ENCODE results near the gene CDH26.

CDH26 gene

GRCh38 chr20:59985864-59986263, 27.6 kb downstream of the CDH26 start:
- Histone ChIP-seq H3K36me3 (ENCODE audit: control insufficient read depth, insufficient read depth, low read length) (no peaks in the 10 kb centered on the region), H3K27ac (ENCODE audit: low read depth, low read length, severe bottlenecking) (no peak overlapping the region), H3K9me3 (ENCODE audit: control insufficient read depth, low read length) (peaks cover 4% of the 10 kb centered on the region), H3K4me1 (ENCODE audit: control insufficient read depth, insufficient read depth, low read length, poor library complexity, severe bottlenecking) (no peaks in the 10 kb centered on the region), H3K4me3 (ENCODE audit: extremely low read depth, insufficient read depth, low read length, poor library complexity, severe bottlenecking) (no peak overlapping the region)
- WGBS, 2 experiments (ENCODE audit: insufficient coverage in 2 of 2) = 100% methylated on average over 1 of the region's 3 CpGs

GRCh38 chr20:59987135-59987534, 28.9 kb downstream of the CDH26 start:
- no peak overlapping the region for H3K27ac ChIP-seq (ENCODE audit: low read depth, low read length, severe bottlenecking)
- no peaks in the 10 kb centered on the region for H3K4me1 ChIP-seq (ENCODE audit: control insufficient read depth, insufficient read depth, low read length, poor library complexity, severe bottlenecking)
- WGBS, 2 experiments (ENCODE audit: insufficient coverage in 2 of 2) = 88 to 100% methylated on average over 4 of the region's 7 CpGs
- no peaks in the 10 kb centered on the region for H3K36me3 ChIP-seq (ENCODE audit: control insufficient read depth, insufficient read depth, low read length)
- peaks cover 4% of the 10 kb centered on the region for H3K9me3 ChIP-seq (ENCODE audit: control insufficient read depth, low read length)
- no peak overlapping the region for H3K4me3 ChIP-seq (ENCODE audit: extremely low read depth, insufficient read depth, low read length, poor library complexity, severe bottlenecking)

GRCh38 chr20:59988141-59988540, 29.9 kb downstream of the CDH26 start:
- no peak overlapping the region for H3K4me3 ChIP-seq (ENCODE audit: extremely low read depth, insufficient read depth, low read length, poor library complexity, severe bottlenecking)
- H3K4me1 ChIP-seq (ENCODE audit: control insufficient read depth, insufficient read depth, low read length, poor library complexity, severe bottlenecking) = no peaks in the 10 kb centered on the region
- H3K27ac ChIP-seq (ENCODE audit: low read depth, low read length, severe bottlenecking) = no peak overlapping the region
- H3K36me3 ChIP-seq (ENCODE audit: control insufficient read depth, insufficient read depth, low read length) = no peaks in the 10 kb centered on the region
- 77 to 86% methylated on average over 5 of the region's 5 CpGs for whole genome bisulfite sequencing, 2 experiments (ENCODE audit: insufficient coverage in 2 of 2)
- peaks cover 4% of the 10 kb centered on the region for H3K9me3 ChIP-seq (ENCODE audit: control insufficient read depth, low read length)

GRCh38 chr20:59992526-59993084, 34.4 kb downstream of the CDH26 start:
- Histone ChIP-seq H3K36me3 (ENCODE audit: control insufficient read depth, insufficient read depth, low read length) (no peaks in the 10 kb centered on the region), H3K4me3 (ENCODE audit: extremely low read depth, insufficient read depth, low read length, poor library complexity, severe bottlenecking) (no peak overlapping the region), H3K27ac (ENCODE audit: low read depth, low read length, severe bottlenecking) (no peak overlapping the region), H3K9me3 (ENCODE audit: control insufficient read depth, low read length) (no peaks in the 10 kb centered on the region), H3K4me1 (ENCODE audit: control insufficient read depth, insufficient read depth, low read length, poor library complexity, severe bottlenecking) (no peaks in the 10 kb centered on the region)
- WGBS, 2 experiments (ENCODE audit: insufficient coverage in 2 of 2) = 96 to 100% methylated on average over 2 to 4 of the region's 4 CpGs

- 23 to 43% methylated on average over 15 to 16 of the region's 18 CpGs for WGBS, 2 experiments (ENCODE audit: insufficient coverage in 2 of 2)
- Histone ChIP-seq H3K9me3 (ENCODE audit: control insufficient read depth, low read length) (no peaks in the 10 kb centered on the region), H3K27ac (ENCODE audit: low read depth, low read length, severe bottlenecking) (peak overlapping the region; percentile 29), H3K36me3 (ENCODE audit: control insufficient read depth, insufficient read depth, low read length) (no peaks in the 10 kb centered on the region), H3K4me3 (ENCODE audit: extremely low read depth, insufficient read depth, low read length, poor library complexity, severe bottlenecking) (peak overlapping the region; percentile 2), H3K4me1 (ENCODE audit: control insufficient read depth, insufficient read depth, low read length, poor library complexity, severe bottlenecking) (no peaks in the 10 kb centered on the region)
Observed at GRCh38 chr20:59993736-59994430, 35.7 kb downstream of the CDH26 start.

GRCh38 chr20:59994697-59995122, 36.5 kb downstream of the CDH26 start:
- no peaks in the 10 kb centered on the region for H3K9me3 ChIP-seq (ENCODE audit: control insufficient read depth, low read length)
- no peak overlapping the region for H3K4me3 ChIP-seq (ENCODE audit: extremely low read depth, insufficient read depth, low read length, poor library complexity, severe bottlenecking)
- WGBS, 2 experiments (ENCODE audit: insufficient coverage in 2 of 2) = 57 to 72% methylated on average over 4 to 5 of the region's 5 CpGs
- H3K4me1 ChIP-seq (ENCODE audit: control insufficient read depth, insufficient read depth, low read length, poor library complexity, severe bottlenecking) = no peaks in the 10 kb centered on the region
- no peaks in the 10 kb centered on the region for H3K36me3 ChIP-seq (ENCODE audit: control insufficient read depth, insufficient read depth, low read length)
- H3K27ac ChIP-seq (ENCODE audit: low read depth, low read length, severe bottlenecking) = no peak overlapping the region

- Histone ChIP-seq H3K4me1 (ENCODE audit: control insufficient read depth, insufficient read depth, low read length, poor library complexity, severe bottlenecking) (peaks cover 4% of the 10 kb centered on the region), H3K4me3 (ENCODE audit: extremely low read depth, insufficient read depth, low read length, poor library complexity, severe bottlenecking) (no peak overlapping the region), H3K9me3 (ENCODE audit: control insufficient read depth, low read length) (no peaks in the 10 kb centered on the region), H3K36me3 (ENCODE audit: control insufficient read depth, insufficient read depth, low read length) (no peaks in the 10 kb centered on the region), H3K27ac (ENCODE audit: low read depth, low read length, severe bottlenecking) (no peak overlapping the region)
- WGBS, 2 experiments (ENCODE audit: insufficient coverage in 2 of 2) = no CpG with 5 or more reads among the region's 1 CpG
Observed at GRCh38 chr20:59996108-59996507, 37.9 kb downstream of the CDH26 start.

GRCh38 chr20:59997896-59998295, 39.7 kb downstream of the CDH26 start:
- H3K4me1 ChIP-seq (ENCODE audit: control insufficient read depth, insufficient read depth, low read length, poor library complexity, severe bottlenecking) = peaks cover 9% of the 10 kb centered on the region
- 89 to 90% methylated on average over 1 to 2 of the region's 2 CpGs for WGBS, 2 experiments (ENCODE audit: insufficient coverage in 2 of 2)
- H3K36me3 ChIP-seq (ENCODE audit: control insufficient read depth, insufficient read depth, low read length) = no peaks in the 10 kb centered on the region
- H3K9me3 ChIP-seq (ENCODE audit: control insufficient read depth, low read length) = no peaks in the 10 kb centered on the region
- H3K4me3 ChIP-seq (ENCODE audit: extremely low read depth, insufficient read depth, low read length, poor library complexity, severe bottlenecking) = no peak overlapping the region
- H3K27ac ChIP-seq (ENCODE audit: low read depth, low read length, severe bottlenecking) = no peak overlapping the region

GRCh38 chr20:59999502-59999901, 41.3 kb downstream of the CDH26 start:
- Histone ChIP-seq H3K9me3 (ENCODE audit: control insufficient read depth, low read length) (no peaks in the 10 kb centered on the region), H3K27ac (ENCODE audit: low read depth, low read length, severe bottlenecking) (no peak overlapping the region), H3K36me3 (ENCODE audit: control insufficient read depth, insufficient read depth, low read length) (no peaks in the 10 kb centered on the region), H3K4me1 (ENCODE audit: control insufficient read depth, insufficient read depth, low read length, poor library complexity, severe bottlenecking) (peaks cover 9% of the 10 kb centered on the region), H3K4me3 (ENCODE audit: extremely low read depth, insufficient read depth, low read length, poor library complexity, severe bottlenecking) (no peak overlapping the region)
- 80 to 88% methylated on average over 1 to 2 of the region's 3 CpGs for WGBS, 2 experiments (ENCODE audit: insufficient coverage in 2 of 2)

GRCh38 chr20:60000271-60001042, 42.2 kb downstream of the CDH26 start:
- H3K9me3 ChIP-seq (ENCODE audit: control insufficient read depth, low read length) = no peaks in the 10 kb centered on the region
- 81 to 87% methylated on average over 3 to 5 of the region's 8 CpGs for WGBS, 2 experiments (ENCODE audit: insufficient coverage in 2 of 2)
- H3K4me3 ChIP-seq (ENCODE audit: extremely low read depth, insufficient read depth, low read length, poor library complexity, severe bottlenecking) = no peak overlapping the region
- peaks cover 9% of the 10 kb centered on the region for H3K4me1 ChIP-seq (ENCODE audit: control insufficient read depth, insufficient read depth, low read length, poor library complexity, severe bottlenecking)
- H3K27ac ChIP-seq (ENCODE audit: low read depth, low read length, severe bottlenecking) = no peak overlapping the region
- no peaks in the 10 kb centered on the region for H3K36me3 ChIP-seq (ENCODE audit: control insufficient read depth, insufficient read depth, low read length)

- H3K9me3 ChIP-seq (ENCODE audit: control insufficient read depth, low read length) = no peaks in the 10 kb centered on the region
- H3K4me1 ChIP-seq (ENCODE audit: control insufficient read depth, insufficient read depth, low read length, poor library complexity, severe bottlenecking) = peaks cover 9% of the 10 kb centered on the region
- no peak overlapping the region for H3K4me3 ChIP-seq (ENCODE audit: extremely low read depth, insufficient read depth, low read length, poor library complexity, severe bottlenecking)
- no peak overlapping the region for H3K27ac ChIP-seq (ENCODE audit: low read depth, low read length, severe bottlenecking)
- H3K36me3 ChIP-seq (ENCODE audit: control insufficient read depth, insufficient read depth, low read length) = no peaks in the 10 kb centered on the region
- 87 to 88% methylated on average over 5 to 8 of the region's 11 CpGs for WGBS, 2 experiments (ENCODE audit: insufficient coverage in 2 of 2)
Observed at GRCh38 chr20:60001108-60001507, 42.9 kb downstream of the CDH26 start.
